HCT116 (cell line): Measurements from ENCODE around the gene MAGEB2. TPM values are rescaled to one million over a fixed set of nuclear protein-coding genes. Genes with fewer than 3 reads are reported as not detected.

ENCODE experiments used
- ATAC-seq: fragments of 200-7000 bp; cut with Tn5 transposase; 2 replicates; pipeline ENCODE4 v1.9.1; 2020; ENCODE audit warnings: mild to moderate bottlenecking, moderate library complexity
- BruUV-seq: library from RNA; stranded (reverse); fragments of 400-500 nt; replicated peaks from 2 replicates; lab custom pipeline; 2021; lab: Mats Ljungman, UMichigan
- CTCF ChIA-PET: fragments of 300-600 bp; sonication (Branson Sonifier 250); formaldehyde crosslinking; loops from one replicate; lab custom pipeline; 2021; ENCODE audit warnings: antibody characterized with exemption; lab: Charles Lee
- POLR2A ChIA-PET: fragments of 300-600, 350-600 bp; sonication (Branson Sonifier 250); formaldehyde crosslinking; loops from one replicate; lab custom pipeline; 2021; ENCODE audit warnings: antibody characterized with exemption; lab: Charles Lee
- RAD21 ChIA-PET, 2 experiments: fragments of 300-600 bp; sonication (Branson Sonifier 250); formaldehyde crosslinking; loops; one replicate each; lab custom pipeline; 2023; ENCODE audit warnings: low total read pairs in 2 of 2; ENCODE audit not compliant: uncharacterized antibody in 2 of 2, unreplicated experiment in 2 of 2, low non-redundant PET in 1 of 2; lab: Charles Lee
- DNase-seq: peaks from one replicate; pipeline ENCODE4 v3.0.0-alpha.2; 2010; ENCODE audit warnings: low read depth, low spot score
- H2AFZ ChIP-seq: fragments of 200-600 bp; shearing (Covaris generic), sonication (generic); 2 replicates; pipeline ENCODE4 v1.6.1; 2017; ENCODE audit warnings: low read depth, mixed run types, mixed read lengths, antibody characterized with exemption, low read length; ENCODE audit not compliant: poor library complexity, severe bottlenecking
- H3K27ac ChIP-seq: 2 replicates; pipeline ENCODE4 v1.5.1; 2012; ENCODE audit warnings: low read depth, low read length
- H3K27me3 ChIP-seq: fragments of 200-600 bp; sonication (generic); 2 replicates; pipeline ENCODE4 v1.6.1; 2016; ENCODE audit warnings: mixed run types, low read length, mixed read lengths; ENCODE audit not compliant: insufficient read depth
- H3K36me3 ChIP-seq, 2 experiments: fragments of 200-500 bp in 1 of 2; fragments of 200-600 bp in 1 of 2; sonication (Bioruptor generic) in 1 of 2; sonication (generic) in 1 of 2; 2 replicates each; pipeline versions ENCODE4 v1.5.1 to v1.6.1; 2014 to 2016; ENCODE audit warnings: low read length in 2 of 2, inconsistent platforms in 1 of 2, mixed read lengths in 1 of 2, mixed run types in 1 of 2; ENCODE audit not compliant: insufficient read depth in 2 of 2, control insufficient read depth in 1 of 2
- H3K4me1 ChIP-seq, 2 experiments: fragments of 200-600 bp in 1 of 2; sonication (generic) in 1 of 2; 2 replicates each; pipeline versions ENCODE4 v1.5.1 to v1.6.1; 2012 to 2017; ENCODE audit warnings: low read length in 2 of 2, inconsistent platforms in 1 of 2, mild to moderate bottlenecking in 1 of 2, mixed read lengths in 1 of 2, mixed run types in 1 of 2, moderate library complexity in 1 of 2; ENCODE audit not compliant: insufficient read depth in 2 of 2, control insufficient read depth in 1 of 2
- H3K4me2 ChIP-seq: fragments of 200-600 bp; sonication (generic); 2 replicates; pipeline ENCODE4 v1.6.1; 2017; ENCODE audit warnings: mixed run types, low read length, mixed read lengths
- H3K4me3 ChIP-seq, 2 experiments: fragments of 200-600 bp in 1 of 2; sonication (generic) in 1 of 2; replicated peaks in 1 of 2; 2 replicates each; pipeline ENCODE4 v1.5.1; 2011 to 2016; ENCODE audit warnings: low read length in 2 of 2, control low read depth in 1 of 2, low read depth in 1 of 2, mild to moderate bottlenecking in 1 of 2, mixed read lengths in 1 of 2, mixed run types in 1 of 2
- H3K79me2 ChIP-seq: fragments of 200-600 bp; sonication (generic); 2 replicates; pipeline ENCODE4 v1.6.1; 2017; ENCODE audit warnings: mild to moderate bottlenecking, mixed run types, low read length, moderate library complexity, mixed read lengths; ENCODE audit not compliant: insufficient read depth
- H3K9ac ChIP-seq: fragments of 200-600 bp; sonication (generic); 2 replicates; pipeline ENCODE4 v1.6.1; 2016; ENCODE audit warnings: low read length, mixed read lengths
- H3K9me2 ChIP-seq: fragments of 200-600 bp; sonication (generic), shearing (Covaris generic); 2 replicates; pipeline ENCODE4 v1.6.1; 2017; ENCODE audit warnings: mixed run types, mild to moderate bottlenecking, moderate library complexity; ENCODE audit not compliant: insufficient read depth
- H3K9me3 ChIP-seq, 2 experiments: fragments of 200-500 bp in 1 of 2; fragments of 200-600 bp in 1 of 2; sonication (Bioruptor generic) in 1 of 2; sonication (generic) in 1 of 2; 2 replicates each; pipeline ENCODE4 v1.6.1; 2014 to 2017; ENCODE audit warnings: low read length in 2 of 2, mixed read lengths in 2 of 2, inconsistent platforms in 1 of 2, low read depth in 1 of 2, mild to moderate bottlenecking in 1 of 2, mixed run types in 1 of 2, moderate library complexity in 1 of 2; ENCODE audit not compliant: control insufficient read depth in 1 of 2, insufficient read depth in 1 of 2
- H4K20me1 ChIP-seq: fragments of 200-600 bp; sonication (generic), shearing (Covaris generic); 2 replicates; pipeline ENCODE4 v1.6.1; 2017; ENCODE audit warnings: mixed run types, mild to moderate bottlenecking, moderate library complexity; ENCODE audit not compliant: insufficient read depth
- CBX3 ChIP-seq: IDR thresholded peaks from 2 replicates; pipeline ENCODE4 v1.6.1; 2012; ENCODE audit warnings: low read depth
- EGR1 ChIP-seq: IDR thresholded peaks from 2 replicates; pipeline ENCODE4 v1.6.1; 2012; ENCODE audit warnings: low read depth
- EZH2 ChIP-seq: fragments of 200-600 bp; sonication (generic); IDR thresholded peaks from 2 replicates; pipeline ENCODE4 v1.6.1; 2017; ENCODE audit warnings: antibody characterized with exemption, mixed run types
- EZH2phosphoT487 ChIP-seq: fragments of 200-600 bp; IDR thresholded peaks from 2 replicates; pipeline ENCODE4 v1.6.1; 2018; ENCODE audit warnings: antibody characterized with exemption, borderline replicate concordance
- POLR2AphosphoS5 ChIP-seq: IDR thresholded peaks from 2 replicates; pipeline ENCODE4 v1.6.1; 2011; ENCODE audit warnings: mild to moderate bottlenecking, low read depth, low read length, moderate library complexity
- SP1 ChIP-seq: IDR thresholded peaks from 2 replicates; pipeline ENCODE4 v1.6.1; 2012; ENCODE audit warnings: low read depth
- intact Hi-C: fragments of 100-400 bp; cut with micrococcal nuclease; formaldehyde crosslinking; loops from 2 replicates; pipeline ENCODE4 v1.10.0; 2022
- total RNA-seq: library from RNA; stranded (reverse); gene quantifications from one replicate; pipeline ENCODE4 v1.2.1, GENCODE V29; 2021; ENCODE audit not compliant: unreplicated experiment
- TF ChIP-seq, protein P1 (sequence below), 3 experiments: fragments of 200-600 bp in 1 of 3; sonication (generic) in 1 of 3; IDR thresholded peaks in 2 of 3; conservative IDR thresholded peaks in 1 of 3; 2 replicates each; pipeline ENCODE4 v1.5.1; 2012 to 2017; ENCODE audit warnings: low read depth in 2 of 3, low read length in 2 of 3, antibody characterized with exemption in 1 of 3, borderline replicate concordance in 1 of 3, control low read depth in 1 of 3, mild to moderate bottlenecking in 1 of 3, mixed read lengths in 1 of 3, mixed run types in 1 of 3, moderate library complexity in 1 of 3; ENCODE audit not compliant: insufficient read depth in 1 of 3

Gene MAGEB2
- total RNA-seq, 1 experiment from 2014 or later, result 138 TPM

- no peak for TF ChIP-seq EZH2phosphoT487
- TF ChIP-seq SP1, result no peak
- TF ChIP-seq, protein P1, sequence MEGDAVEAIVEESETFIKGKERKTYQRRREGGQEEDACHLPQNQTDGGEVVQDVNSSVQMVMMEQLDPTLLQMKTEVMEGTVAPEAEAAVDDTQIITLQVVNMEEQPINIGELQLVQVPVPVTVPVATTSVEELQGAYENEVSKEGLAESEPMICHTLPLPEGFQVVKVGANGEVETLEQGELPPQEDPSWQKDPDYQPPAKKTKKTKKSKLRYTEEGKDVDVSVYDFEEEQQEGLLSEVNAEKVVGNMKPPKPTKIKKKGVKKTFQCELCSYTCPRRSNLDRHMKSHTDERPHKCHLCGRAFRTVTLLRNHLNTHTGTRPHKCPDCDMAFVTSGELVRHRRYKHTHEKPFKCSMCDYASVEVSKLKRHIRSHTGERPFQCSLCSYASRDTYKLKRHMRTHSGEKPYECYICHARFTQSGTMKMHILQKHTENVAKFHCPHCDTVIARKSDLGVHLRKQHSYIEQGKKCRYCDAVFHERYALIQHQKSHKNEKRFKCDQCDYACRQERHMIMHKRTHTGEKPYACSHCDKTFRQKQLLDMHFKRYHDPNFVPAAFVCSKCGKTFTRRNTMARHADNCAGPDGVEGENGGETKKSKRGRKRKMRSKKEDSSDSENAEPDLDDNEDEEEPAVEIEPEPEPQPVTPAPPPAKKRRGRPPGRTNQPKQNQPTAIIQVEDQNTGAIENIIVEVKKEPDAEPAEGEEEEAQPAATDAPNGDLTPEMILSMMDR (IDR thresholded peaks at IDR 0.05 in 2 of 3, conservative IDR thresholded peaks at IDR 0.05 in 1 of 3; ENCODE audit: borderline replicate concordance in 1 of 3, insufficient read depth in 1 of 3, low read depth in 2 of 3, low read length in 2 of 3), result no peak
- no peak for TF ChIP-seq EGR1
- TF ChIP-seq EZH2, result no peak
Measured at GRCh38 chrX:30224536-30224935, 9.2 kb downstream of the MAGEB2 start (continued).

- ChIA-PET POLR2A (no interaction called here), RAD21 (no interaction called here), CTCF (no interaction called here)
- DNase-seq (no peak), ATAC-seq (no peak)
- no peaks in the 10 kb centered on the region for H3K9me2 ChIP-seq
- no peak overlapping the region for H3K9ac ChIP-seq
- H3K4me3 ChIP-seq, result no peak overlapping the region
- intact Hi-C loops, result no loop called here
- H3K36me3 ChIP-seq, result no peaks in the 10 kb centered on the region
- no peak overlapping the region for H3K4me2 ChIP-seq
- BruUV-seq, result no TSS peak
- no peaks in the 10 kb centered on the region for H3K4me1 ChIP-seq
- no peak for TF ChIP-seq POLR2AphosphoS5
- no peak for TF ChIP-seq EZH2
- no peak for TF ChIP-seq CBX3
- no peaks in the 10 kb centered on the region for H3K79me2 ChIP-seq
- no peak overlapping the region for H2AFZ ChIP-seq
- no peaks in the 10 kb centered on the region for H3K27me3 ChIP-seq
- H4K20me1 ChIP-seq, result no peaks in the 10 kb centered on the region
- H3K9me3 ChIP-seq, result no peaks in the 10 kb centered on the region
- no peak overlapping the region for H3K27ac ChIP-seq
Measured at GRCh38 chrX:30228526-30228925, 13.2 kb downstream of the MAGEB2 start.
